SK-MEL-5 (cell line): ENCODE measurements around the gene ZNF546. TPM values are rescaled to one million over a fixed set of nuclear protein-coding genes. Genes with fewer than 3 reads are reported as not detected.
A peak's percentile ranks its signal among the peaks of the same experiment; 100 is the strongest.

Source experiments
- DNase-seq: peaks from one replicate; pipeline ENCODE4 v3.0.0-alpha.2; 2016; ENCODE audit warnings: low read depth, low spot score
- in situ Hi-C: cut with HindIII; loops from 2 replicates; pipeline ENCODE4 v1.10.0; 2016; ENCODE audit warnings: low sequenced_read_pairs, high pct_unique_total_duplicates, low pct_unique_long_range_greater_than_20kb
- total RNA-seq: library from RNA; depleted of rRNA; stranded (reverse); fragments of >200 nt; shearing (Covaris generic); gene quantifications from 2 replicates; pipeline ENCODE4 v1.2.3, GENCODE V29; 2014

ZNF546 gene
- total RNA-seq, 1 experiment from 2014 or later: 6.4 TPM

DNA sequence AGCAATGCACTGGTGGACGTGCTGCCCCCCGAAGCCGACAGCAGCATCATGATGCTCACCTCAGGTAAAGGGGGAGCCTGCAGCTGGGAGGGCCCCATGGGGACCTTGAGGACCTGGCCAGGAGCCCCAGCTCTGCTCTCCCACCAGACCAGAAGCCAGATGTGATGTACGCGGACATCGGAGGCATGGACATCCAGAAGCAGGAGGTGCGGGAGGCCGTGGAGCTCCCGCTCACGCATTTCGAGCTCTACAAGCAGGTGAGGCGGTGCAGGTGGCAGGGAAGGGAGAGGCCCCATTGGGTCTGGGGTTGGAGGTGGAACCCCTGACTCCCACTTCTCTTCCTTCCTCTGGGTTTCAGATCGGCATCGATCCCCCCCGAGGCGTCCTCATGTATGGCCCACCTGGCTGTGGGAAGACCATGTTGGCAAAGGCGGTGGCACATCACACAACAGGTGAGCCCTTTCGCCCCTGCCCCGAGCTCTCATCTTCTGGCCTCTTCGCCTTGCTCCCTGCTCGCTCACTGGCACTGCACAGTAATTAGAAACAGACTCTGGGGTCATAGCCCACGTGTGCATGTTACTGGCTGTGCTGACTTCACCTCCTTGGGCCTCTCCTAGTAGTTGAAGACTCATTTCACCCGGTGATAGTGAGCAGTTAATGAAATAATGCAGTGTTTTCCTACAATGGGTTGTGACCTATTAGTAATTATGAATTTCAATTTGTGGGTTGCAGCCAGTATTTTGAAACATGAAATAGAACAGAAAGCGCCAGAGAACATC lies 22.3 kb upstream of the ZNF546 start:
- no peak for DNase-seq
- in situ Hi-C loops: no loop called here

GRCh38 chr19:39982883-39983282 lies 14.0 kb upstream of the ZNF546 start:
- in situ Hi-C loops: no loop called here
- no peak for DNase-seq

GRCh38 chr19:39983695-39984300 lies 13.1 kb upstream of the ZNF546 start:
- no peak for DNase-seq
- in situ Hi-C loops: no loop called here

GRCh38 chr19:39986643-39987042 lies 10.2 kb upstream of the ZNF546 start:
- no peak for DNase-seq
- in situ Hi-C loops: no loop called here

DNA sequence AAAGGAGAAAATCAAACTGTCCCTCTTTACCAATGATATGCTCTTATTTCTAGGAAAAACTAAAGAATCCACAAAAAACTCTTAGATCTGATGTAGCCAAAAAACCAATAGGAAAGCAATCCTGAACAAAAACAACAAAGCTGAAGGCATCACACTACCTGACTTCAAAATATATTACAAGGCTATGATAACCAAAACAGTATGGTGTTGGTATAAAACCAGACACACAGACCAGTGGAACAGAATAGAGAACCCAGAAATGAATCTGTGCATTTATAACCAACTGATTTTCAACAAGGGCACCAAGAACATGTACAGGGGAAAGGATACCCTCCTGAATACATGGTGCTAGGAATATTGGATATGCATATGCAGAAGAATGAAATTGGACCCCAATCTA lies 9.7 kb upstream of the ZNF546 start:
- in situ Hi-C loops: no loop called here
- no peak for DNase-seq

DNA sequence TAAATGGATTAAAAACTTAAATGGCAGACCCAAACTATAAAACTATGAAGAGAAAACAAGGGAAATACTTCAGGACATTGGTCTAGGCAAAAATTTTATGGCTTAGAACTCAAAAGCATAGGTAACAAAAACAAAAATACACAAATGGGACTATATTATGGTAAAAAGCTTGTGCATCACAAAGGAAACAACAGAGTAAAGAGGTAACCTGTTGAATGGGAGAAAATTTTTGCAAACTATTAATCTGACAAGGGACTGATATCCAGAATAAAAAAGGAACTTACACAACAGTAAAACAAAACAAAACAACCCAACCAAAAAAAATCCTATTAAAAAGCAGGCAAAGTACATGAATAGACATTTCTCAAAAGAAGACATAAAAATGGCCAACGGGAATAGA lies 9.3 kb upstream of the ZNF546 start:
- in situ Hi-C loops: no loop called here
- DNase-seq: no peak

DNA sequence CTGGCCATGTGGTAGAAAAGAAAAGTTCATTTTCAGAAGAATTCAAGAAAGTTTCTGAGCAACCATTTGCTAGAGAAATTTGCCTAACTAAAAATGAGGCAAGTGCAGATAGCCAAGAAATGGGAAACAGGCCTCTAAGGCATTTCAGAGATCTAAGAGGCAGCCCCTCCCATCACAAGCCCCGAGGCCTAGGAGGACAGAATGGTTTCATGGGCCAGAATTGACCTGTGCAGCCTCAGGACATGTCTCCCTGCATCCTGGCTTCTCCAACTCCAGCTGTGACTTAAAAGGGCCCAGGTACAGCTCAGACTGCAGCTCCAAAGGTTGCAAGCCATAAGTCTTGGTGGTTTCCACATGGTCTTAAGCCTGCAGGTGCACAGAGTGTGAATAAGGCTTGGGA lies 3.3 kb upstream of the ZNF546 start:
- in situ Hi-C loops: no loop called here

DNA sequence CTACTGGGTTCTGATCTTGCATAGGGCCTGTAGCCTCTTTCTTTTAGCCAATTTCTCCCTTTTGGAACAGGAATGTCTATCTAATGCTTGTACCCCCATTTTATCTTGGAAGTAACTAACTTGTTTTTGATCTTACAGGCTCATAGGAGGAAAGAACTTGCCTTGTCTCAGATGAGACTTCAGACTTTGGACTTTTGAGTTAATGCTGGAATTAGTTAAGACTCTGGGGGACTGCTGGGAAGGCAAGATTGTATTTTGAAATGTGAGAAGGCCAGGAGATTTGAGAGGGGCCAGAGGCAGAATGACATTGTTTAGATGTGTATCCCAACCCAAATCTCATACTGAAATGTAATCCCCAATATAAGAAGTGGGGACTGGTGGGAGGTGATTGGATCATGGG lies 2.5 kb upstream of the ZNF546 start:
- in situ Hi-C loops: no loop called here
- DNase-seq: no peak

More for the DNA sequence above, 3.3 kb upstream of the ZNF546 start:
- no peak for DNase-seq

DNA sequence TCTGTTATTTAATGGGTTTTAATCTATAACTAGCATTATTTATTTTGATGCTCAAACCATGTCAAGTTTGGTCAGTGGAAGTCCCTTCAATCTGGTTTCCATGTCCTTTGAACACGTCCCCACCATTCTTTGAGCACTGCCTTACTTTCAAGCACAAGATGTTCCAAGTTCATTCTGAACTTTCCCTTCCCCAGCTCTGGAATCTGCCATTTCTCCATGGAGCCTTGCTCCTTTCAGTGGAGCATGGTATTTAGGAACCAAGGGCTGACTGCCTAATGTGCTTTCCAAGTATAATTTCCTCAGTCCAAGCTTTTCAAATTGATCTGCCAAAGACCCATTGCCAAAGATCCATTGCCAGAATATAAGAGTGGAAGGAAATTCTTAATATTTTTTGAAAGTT lies 1.1 kb upstream of the ZNF546 start:
- DNase-seq: no peak

GRCh38 chr19:39996218-39996810 lies 546 bp upstream of the ZNF546 start:
- peak; percentile 54 for DNase-seq
- in situ Hi-C loops: no loop called here

More for the DNA sequence above, 1.1 kb upstream of the ZNF546 start:
- in situ Hi-C loops: no loop called here

- in situ Hi-C loops: no loop called here
- no peak for DNase-seq
Observed at GRCh38 chr19:39997638-39998216, 867 bp downstream of the ZNF546 start.

- no peak for DNase-seq
Observed at GRCh38 chr19:39998501-39998900, 1.6 kb downstream of the ZNF546 start.

GRCh38 chr19:40005691-40006272 lies 8.9 kb downstream of the ZNF546 start:
- DNase-seq: no peak
- in situ Hi-C loops: no loop called here

More at GRCh38 chr19:39998501-39998900, 1.6 kb downstream of the ZNF546 start:
- in situ Hi-C loops: no loop called here

- DNase-seq: no peak
Observed at GRCh38 chr19:40006273-40006691, 9.4 kb downstream of the ZNF546 start.

GRCh38 chr19:40009674-40010073 lies 12.8 kb downstream of the ZNF546 start:
- in situ Hi-C loops: no loop called here

More at GRCh38 chr19:40006273-40006691, 9.4 kb downstream of the ZNF546 start:
- in situ Hi-C loops: no loop called here

GRCh38 chr19:40013991-40014390 lies 17.1 kb downstream of the ZNF546 start:
- in situ Hi-C loops: no loop called here
- no peak for DNase-seq

More at GRCh38 chr19:40009674-40010073, 12.8 kb downstream of the ZNF546 start:
- DNase-seq: no peak

DNA sequence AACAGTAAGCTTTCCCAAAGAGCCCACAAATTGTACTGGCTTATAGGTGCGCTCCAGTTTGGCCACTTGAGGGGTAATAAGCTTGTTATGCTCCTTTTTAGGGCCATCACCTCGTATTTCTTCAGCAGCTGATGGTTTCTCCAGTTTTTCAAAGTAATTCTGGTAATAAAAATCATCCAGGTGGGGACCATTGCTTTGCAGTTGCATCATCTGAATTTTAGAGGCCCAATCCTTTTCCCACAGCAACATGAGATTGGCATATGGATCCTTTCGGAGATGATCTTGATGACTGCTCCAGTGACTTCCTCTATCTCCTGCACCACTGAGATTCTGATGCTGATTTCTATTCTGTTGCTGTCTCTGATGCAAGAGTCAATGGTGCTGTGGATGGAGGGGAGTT lies 27.1 kb downstream of the ZNF546 start:
- in situ Hi-C loops: no loop called here
- no peak for DNase-seq

DNA sequence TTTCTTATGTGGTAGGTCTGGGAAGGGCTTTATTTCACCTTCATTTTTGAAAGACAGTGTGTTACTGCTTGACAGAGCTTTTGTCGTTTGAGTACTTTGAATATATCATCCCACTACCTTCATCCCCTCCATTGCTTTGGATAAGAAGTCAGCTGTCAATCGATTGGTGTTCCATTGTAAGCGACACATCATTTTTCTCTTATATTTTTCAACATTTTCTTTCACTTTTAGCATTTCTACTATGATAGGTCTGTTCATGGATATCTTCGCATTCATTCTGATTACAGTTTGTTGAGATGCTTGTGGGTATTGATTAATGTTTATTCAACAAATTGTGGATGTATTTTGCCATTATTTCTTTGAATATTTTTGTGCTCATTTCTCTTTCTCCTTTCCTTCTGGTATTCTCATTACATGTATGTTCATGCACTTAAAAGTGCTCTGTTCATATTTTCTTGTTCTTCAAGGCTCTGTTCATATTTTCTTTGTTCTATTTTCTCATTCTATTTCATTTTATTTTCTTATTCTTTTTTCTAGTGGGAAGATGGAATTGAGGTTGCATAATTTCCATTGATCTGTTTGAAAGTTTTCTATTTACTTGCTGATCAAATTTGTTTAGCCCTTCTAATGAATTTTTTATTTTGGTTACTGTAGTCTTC lies 29.2 kb downstream of the ZNF546 start:
- DNase-seq: no peak

More for the DNA sequence above, 29.2 kb downstream of the ZNF546 start:
- in situ Hi-C loops: no loop called here
